GM12878 (cell line): ENCODE data around the gene EFCAB7. TPM values are rescaled to one million over a fixed set of nuclear protein-coding genes. Genes with fewer than 3 reads are reported as not detected.
A peak's percentile ranks its signal among the peaks of the same experiment; 100 is the strongest.

Experiments used
- CHD1 ChIP-seq: IDR thresholded peaks from 2 replicates; pipeline ENCODE4 v1.6.1; 2012; ENCODE audit warnings: low read depth, low read length, improper control_type of control experiment
- ESRRA ChIP-seq: IDR thresholded peaks from 2 replicates; pipeline ENCODE4 v1.6.1; 2012; ENCODE audit warnings: mild to moderate bottlenecking, low read length, improper control_type of control experiment
- NFXL1 ChIP-seq: fragments of 450-650 bp; IDR thresholded peaks from 2 replicates; pipeline ENCODE4 v1.6.1; 2017; ENCODE audit warnings: antibody characterized with exemption, mild to moderate bottlenecking, borderline replicate concordance
- NFYB ChIP-seq: IDR thresholded peaks from 2 replicates; pipeline ENCODE4 v1.6.1; 2011; ENCODE audit warnings: low read depth, mild to moderate bottlenecking, low read length, improper control_type of control experiment, moderate library complexity; ENCODE audit not compliant: insufficient read depth
- NR2C1 ChIP-seq: fragments of 450-650 bp; IDR thresholded peaks from 2 replicates; pipeline ENCODE4 v1.6.1; 2017; ENCODE audit warnings: antibody characterized with exemption, mild to moderate bottlenecking, moderate library complexity
- PBX3 ChIP-seq: IDR thresholded peaks from 2 replicates; pipeline ENCODE4 v1.6.1; 2011; ENCODE audit warnings: mild to moderate bottlenecking, low read depth, low read length, moderate library complexity; ENCODE audit not compliant: insufficient replicate concordance
- SKIL ChIP-seq: fragments of 450-650 bp; IDR thresholded peaks from 2 replicates; pipeline ENCODE4 v1.6.1; 2017; ENCODE audit warnings: mild to moderate bottlenecking, low read depth, inconsistent platforms; ENCODE audit not compliant: poor library complexity, severe bottlenecking
- TCF12 ChIP-seq: IDR thresholded peaks from 2 replicates; pipeline ENCODE4 v1.6.1; 2011; ENCODE audit warnings: low read depth, mild to moderate bottlenecking, low read length
- TCF3 ChIP-seq: IDR thresholded peaks from 2 replicates; pipeline ENCODE4 v1.6.1; 2012; ENCODE audit warnings: low read depth, mild to moderate bottlenecking, low read length, borderline replicate concordance; ENCODE audit not compliant: insufficient read depth
- ZBED1 ChIP-seq: IDR thresholded peaks from 2 replicates; pipeline ENCODE4 v1.6.1; 2016; ENCODE audit warnings: borderline replicate concordance
- ZBTB40 ChIP-seq: fragments of 450-650 bp; IDR thresholded peaks from 2 replicates; pipeline ENCODE4 v1.6.1; 2016; ENCODE audit warnings: mild to moderate bottlenecking, moderate library complexity, borderline replicate concordance
- ZSCAN29 ChIP-seq: fragments of 450-650 bp; IDR thresholded peaks from 2 replicates; pipeline ENCODE4 v1.6.1; 2017; ENCODE audit warnings: mild to moderate bottlenecking, moderate library complexity
- polyA plus RNA-seq, 11 experiments: library from polyadenylated mRNA; depleted of rRNA in 4 of 11; unstranded in 6 of 11; stranded (reverse) in 5 of 11; fragments of >200 nt; fragmentation: Nextera tagmentation in 4 of 11; fragmentation: Illumina TruSeq in 1 of 11; extraction: Ambion mirVana in 4 of 11; extraction: Trizol in 1 of 11; gene quantifications; 1 replicate in 1 of 11; 2 replicates in 10 of 11; pipeline versions ENCODE4 v1.2.1 to v1.2.3, GENCODE V29; 2011 to 2016; ENCODE audit warnings: inconsistent platforms in 2 of 11, missing spikeins in 2 of 11, low read depth in 1 of 11
- total RNA-seq, 4 experiments: library from RNA; depleted of rRNA in 3 of 4; stranded (reverse); fragments of >200 nt in 3 of 4; fragmentation: Illumina TruSeq in 1 of 4; extraction: Trizol in 1 of 4; gene quantifications; 2 replicates each; pipeline versions ENCODE4 v1.2.1 to v1.2.3, GENCODE V29; 2013 to 2021
- TF ChIP-seq, protein P1 (sequence below): fragments of 450-650 bp; IDR thresholded peaks from 2 replicates; pipeline ENCODE4 v1.6.1; 2016; ENCODE audit warnings: mild to moderate bottlenecking
- TF ChIP-seq, protein P2 (sequence below): fragments of 450-650 bp; IDR thresholded peaks from 2 replicates; pipeline ENCODE4 v1.6.1; 2017; ENCODE audit warnings: mild to moderate bottlenecking
- TF ChIP-seq, protein P3 (sequence below): fragments of 450-650 bp; IDR thresholded peaks from 2 replicates; pipeline ENCODE4 v1.6.1; 2014; ENCODE audit warnings: mild to moderate bottlenecking

Gene EFCAB7
- total and polyA plus RNA-seq, 10 of the 15 experiments (the other 5 are each of a cell fraction or from before 2014, with no cell fraction given) = 4.4 to 9.8 (median 5.7) TPM

DNA sequence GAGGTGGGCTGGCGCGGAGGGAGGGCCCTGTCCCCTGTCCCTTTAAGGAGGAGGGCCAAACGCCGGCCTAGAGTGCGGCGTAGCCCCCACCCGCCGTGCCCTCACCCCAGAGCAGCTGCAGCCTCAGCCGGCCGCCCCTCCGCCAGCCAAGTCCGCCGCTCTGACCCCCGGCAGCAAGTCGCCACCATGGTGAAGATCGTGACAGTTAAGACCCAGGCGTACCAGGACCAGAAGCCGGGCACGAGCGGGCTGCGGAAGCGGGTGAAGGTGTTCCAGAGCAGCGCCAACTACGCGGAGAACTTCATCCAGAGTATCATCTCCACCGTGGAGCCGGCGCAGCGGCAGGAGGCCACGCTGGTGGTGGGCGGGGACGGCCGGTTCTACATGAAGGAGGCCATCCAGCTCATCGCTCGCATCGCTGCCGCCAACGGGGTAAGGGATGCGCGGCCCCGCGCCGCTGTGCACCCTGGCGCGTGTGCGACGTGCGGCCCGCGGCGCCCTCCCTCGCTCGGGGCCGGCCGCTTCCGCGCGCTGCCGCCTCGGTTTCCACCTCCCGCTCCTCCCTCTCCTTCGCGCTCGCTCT lies 70.1 kb downstream of the EFCAB7 start, which contains the start of gene PGM1 (continued):
- no peak for TF ChIP-seq NFYB
- TF ChIP-seq ZSCAN29 = no peak
- TF ChIP-seq TCF3 = no peak
- TF ChIP-seq, protein P1, sequence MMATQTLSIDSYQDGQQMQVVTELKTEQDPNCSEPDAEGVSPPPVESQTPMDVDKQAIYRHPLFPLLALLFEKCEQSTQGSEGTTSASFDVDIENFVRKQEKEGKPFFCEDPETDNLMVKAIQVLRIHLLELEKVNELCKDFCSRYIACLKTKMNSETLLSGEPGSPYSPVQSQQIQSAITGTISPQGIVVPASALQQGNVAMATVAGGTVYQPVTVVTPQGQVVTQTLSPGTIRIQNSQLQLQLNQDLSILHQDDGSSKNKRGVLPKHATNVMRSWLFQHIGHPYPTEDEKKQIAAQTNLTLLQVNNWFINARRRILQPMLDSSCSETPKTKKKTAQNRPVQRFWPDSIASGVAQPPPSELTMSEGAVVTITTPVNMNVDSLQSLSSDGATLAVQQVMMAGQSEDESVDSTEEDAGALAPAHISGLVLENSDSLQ = no peak
- TF ChIP-seq CHD1 = no peak
- TF ChIP-seq SKIL = no peak
- no peak for TF ChIP-seq PBX3
- TF ChIP-seq, protein P2, sequence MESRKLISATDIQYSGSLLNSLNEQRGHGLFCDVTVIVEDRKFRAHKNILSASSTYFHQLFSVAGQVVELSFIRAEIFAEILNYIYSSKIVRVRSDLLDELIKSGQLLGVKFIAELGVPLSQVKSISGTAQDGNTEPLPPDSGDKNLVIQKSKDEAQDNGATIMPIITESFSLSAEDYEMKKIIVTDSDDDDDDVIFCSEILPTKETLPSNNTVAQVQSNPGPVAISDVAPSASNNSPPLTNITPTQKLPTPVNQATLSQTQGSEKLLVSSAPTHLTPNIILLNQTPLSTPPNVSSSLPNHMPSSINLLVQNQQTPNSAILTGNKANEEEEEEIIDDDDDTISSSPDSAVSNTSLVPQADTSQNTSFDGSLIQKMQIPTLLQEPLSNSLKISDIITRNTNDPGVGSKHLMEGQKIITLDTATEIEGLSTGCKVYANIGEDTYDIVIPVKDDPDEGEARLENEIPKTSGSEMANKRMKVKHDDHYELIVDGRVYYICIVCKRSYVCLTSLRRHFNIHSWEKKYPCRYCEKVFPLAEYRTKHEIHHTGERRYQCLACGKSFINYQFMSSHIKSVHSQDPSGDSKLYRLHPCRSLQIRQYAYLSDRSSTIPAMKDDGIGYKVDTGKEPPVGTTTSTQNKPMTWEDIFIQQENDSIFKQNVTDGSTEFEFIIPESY = no peak
- TF ChIP-seq, protein P3, sequence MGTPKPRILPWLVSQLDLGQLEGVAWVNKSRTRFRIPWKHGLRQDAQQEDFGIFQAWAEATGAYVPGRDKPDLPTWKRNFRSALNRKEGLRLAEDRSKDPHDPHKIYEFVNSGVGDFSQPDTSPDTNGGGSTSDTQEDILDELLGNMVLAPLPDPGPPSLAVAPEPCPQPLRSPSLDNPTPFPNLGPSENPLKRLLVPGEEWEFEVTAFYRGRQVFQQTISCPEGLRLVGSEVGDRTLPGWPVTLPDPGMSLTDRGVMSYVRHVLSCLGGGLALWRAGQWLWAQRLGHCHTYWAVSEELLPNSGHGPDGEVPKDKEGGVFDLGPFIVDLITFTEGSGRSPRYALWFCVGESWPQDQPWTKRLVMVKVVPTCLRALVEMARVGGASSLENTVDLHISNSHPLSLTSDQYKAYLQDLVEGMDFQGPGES = no peak
- no peak for TF ChIP-seq TCF12
- TF ChIP-seq NFXL1 = no peak
- 0 out of 2 replicates have a peak, but pooled peaks have one; percentile 33 for TF ChIP-seq NR2C1
- TF ChIP-seq ZBTB40 = no peak
- peak; percentile 50; the same call in 1 of the 2 replicates for TF ChIP-seq ZBED1
- no peak for TF ChIP-seq ESRRA
